ENCODE measurements around the gene DKKL1.

- TF ChIP-seq REST (IDR thresholded peaks at IDR 0.05; ENCODE audit: insufficient read depth in 1 of 2, low read depth in 2 of 2, low read length in 1 of 2) = no peak
- no peak for TF ChIP-seq POLR2AphosphoS5 (IDR thresholded peaks at IDR 0.05; ENCODE audit: low read depth, low read length)
Measured at GRCh38 chr19:49359851-49360820, 3.5 kb upstream of the DKKL1 start.

All from Panc1 (cell line).